ENCODE measurements around the gene HS1BP3. TPM values are rescaled to one million over a fixed set of nuclear protein-coding genes. Genes with fewer than 3 reads are reported as not detected.

HS1BP3 gene
- total and polyA plus RNA-seq, 2 of the 13 experiments (the other 11 are each of a cell fraction or from before 2014, with no cell fraction given): 15.2 to 22.0 TPM

GRCh38 chr2:20596973-20597859 lies 53.7 kb downstream of the HS1BP3 start (continued):
- TF ChIP-seq CERS6 (CRISPR knock-in tag; IDR thresholded peaks at IDR 0.05): no peak
- no peak for TF ChIP-seq TAF15 (IDR thresholded peaks at IDR 0.05; ENCODE audit: low read depth, low read length, poor library complexity, severe bottlenecking)
- peak; percentile 87 for TF ChIP-seq ZNF24 (IDR thresholded peaks at IDR 0.05)
- peak; percentile 89 for TF ChIP-seq CREM (IDR thresholded peaks at IDR 0.05)
- no peak for TF ChIP-seq CREM (CRISPR knock-in tag; IDR thresholded peaks at IDR 0.05)
- no peak for TF ChIP-seq ZNF251 (CRISPR knock-in tag; IDR thresholded peaks at IDR 0.05)
- 0 out of 2 replicates have a peak, but pooled peaks have one; percentile 15 for TF ChIP-seq ZBTB49 (CRISPR knock-in tag; IDR thresholded peaks at IDR 0.05; ENCODE audit: borderline replicate concordance)
- TF ChIP-seq REPIN1 (CRISPR knock-in tag; IDR thresholded peaks at IDR 0.05; ENCODE audit: borderline replicate concordance, low read depth): peak; percentile 93
- TF ChIP-seq ETV5 (CRISPR knock-in tag; IDR thresholded peaks at IDR 0.05; ENCODE audit: borderline replicate concordance): peak; percentile 100
- peak; percentile 91 for TF ChIP-seq ZFP36L1 (CRISPR knock-in tag; IDR thresholded peaks at IDR 0.05)
- peak; percentile 79 for TF ChIP-seq SP4 (CRISPR knock-in tag; IDR thresholded peaks at IDR 0.05)
- TF ChIP-seq NCOR1 (IDR thresholded peaks at IDR 0.05; ENCODE audit: borderline replicate concordance, low read length): peak; percentile 96
- no peak for TF ChIP-seq TEF (CRISPR knock-in tag; IDR thresholded peaks at IDR 0.05)
- peak; percentile 89; the same call in 1 of the 2 replicates for TF ChIP-seq NCOA1 (CRISPR knock-in tag; IDR thresholded peaks at IDR 0.05)
- no peak for TF ChIP-seq CBX2 (IDR thresholded peaks at IDR 0.05; ENCODE audit: low read depth, low read length)
- TF ChIP-seq CBX2 (CRISPR knock-in tag; IDR thresholded peaks at IDR 0.05; ENCODE audit: low read depth): no peak; the same call in 1 of the 2 replicates
- TF ChIP-seq RFX5 (IDR thresholded peaks at IDR 0.05; ENCODE audit: low read depth, low read length): peak; percentile 74; the same call in 1 of the 2 replicates
- TF ChIP-seq ZNF678 (CRISPR knock-in tag; IDR thresholded peaks at IDR 0.05): 0 out of 2 replicates have a peak, but pooled peaks have one; percentile 51
- no peak for TF ChIP-seq TCF7L2 (IDR thresholded peaks at IDR 0.05; ENCODE audit: low read depth, low read length)
- no peak for TF ChIP-seq ZNF576 (CRISPR knock-in tag; IDR thresholded peaks at IDR 0.05)
- no peak for TF ChIP-seq ZNF589 (CRISPR knock-in tag; conservative IDR thresholded peaks at IDR 0.05)
- TF ChIP-seq ZNF652 (CRISPR knock-in tag; IDR thresholded peaks at IDR 0.05; ENCODE audit: borderline replicate concordance, low read depth): no peak
- no peak for TF ChIP-seq NR0B2 (CRISPR knock-in tag; IDR thresholded peaks at IDR 0.05)
- no peak; the same call in 1 of the 2 replicates for TF ChIP-seq LCORL (IDR thresholded peaks at IDR 0.05)
- peak; percentile 94 for TF ChIP-seq LCORL (CRISPR knock-in tag; IDR thresholded peaks at IDR 0.05)

All from HepG2 (cell line).